Fibroblast of lung (primary cell): ENCODE results near the gene FRMD4A. TPM values are rescaled to one million over a fixed set of nuclear protein-coding genes. Genes with fewer than 3 reads are reported as not detected.

Source experiments
- DNase-seq, 2 donors: peaks; one replicate each; pipeline versions ENCODE4 v3.0.0 to v3.0.0-alpha.2; 2010; ENCODE audit warnings: low read depth in 2 of 2
- H2AFZ ChIP-seq: 2 replicates; pipeline ENCODE4 v1.5.1; 2012; ENCODE audit warnings: low read length, control low read depth, inconsistent platforms
- H3K27ac ChIP-seq: 2 replicates; pipeline ENCODE4 v1.5.1; 2011; ENCODE audit warnings: low read length, control low read depth; ENCODE audit not compliant: insufficient read depth
- H3K27me3 ChIP-seq: 2 replicates; pipeline ENCODE4 v1.5.1; 2011; ENCODE audit warnings: mild to moderate bottlenecking, low read length; ENCODE audit not compliant: control insufficient read depth, insufficient read depth
- H3K36me3 ChIP-seq: 2 replicates; pipeline ENCODE4 v1.5.1; 2011; ENCODE audit warnings: low read length; ENCODE audit not compliant: control insufficient read depth, insufficient read depth
- H3K4me1 ChIP-seq: 2 replicates; pipeline ENCODE4 v1.5.1; 2011; ENCODE audit warnings: low read length; ENCODE audit not compliant: control insufficient read depth, insufficient read depth; ENCODE audit errors: extremely low read depth
- H3K4me2 ChIP-seq: 2 replicates; pipeline ENCODE4 v1.5.1; 2011; ENCODE audit warnings: low read length, control low read depth; ENCODE audit not compliant: insufficient read depth; ENCODE audit errors: extremely low read depth
- H3K4me3 ChIP-seq, 4 experiments: fragments of 200-600 bp in 1 of 4; sonication (generic) in 1 of 4; replicated peaks in 1 of 4; 2 replicates each; pipeline ENCODE4 v1.5.1; 2011 to 2016; ENCODE audit warnings: low read length in 4 of 4, low read depth in 3 of 4, mild to moderate bottlenecking in 3 of 4, control low read depth in 2 of 4, inconsistent platforms in 1 of 4, mixed read lengths in 1 of 4; ENCODE audit not compliant: insufficient read depth in 1 of 4; ENCODE audit errors: control extremely low read depth in 1 of 4
- H3K79me2 ChIP-seq: 2 replicates; pipeline ENCODE4 v1.5.1; 2012; ENCODE audit warnings: mild to moderate bottlenecking, low read length, inconsistent platforms; ENCODE audit not compliant: control insufficient read depth, insufficient read depth
- H3K9ac ChIP-seq: 2 replicates; pipeline ENCODE4 v1.5.1; 2011; ENCODE audit warnings: mild to moderate bottlenecking, low read length, control low read depth; ENCODE audit not compliant: insufficient read depth
- H3K9me3 ChIP-seq: 2 replicates; pipeline ENCODE4 v1.5.1; 2012; ENCODE audit warnings: low read depth, low read length; ENCODE audit not compliant: control insufficient read depth, insufficient read depth
- H4K20me1 ChIP-seq: 2 replicates; pipeline ENCODE4 v1.5.1; 2011; ENCODE audit warnings: low read length; ENCODE audit not compliant: control insufficient read depth, insufficient read depth; ENCODE audit errors: extremely low read depth
- EZH2 ChIP-seq: IDR thresholded peaks from 2 replicates; pipeline ENCODE4 v1.5.1; 2012; ENCODE audit warnings: low read length, control low read depth, mild to moderate bottlenecking; ENCODE audit errors: missing control alignments
- polyA plus RNA-seq, 2 donors: library from polyadenylated mRNA; depleted of rRNA in 1 of 2; stranded (reverse) in 1 of 2; unstranded in 1 of 2; fragments of >200 nt; gene quantifications; 2 replicates each; pipeline ENCODE4 v1.2.1, GENCODE V29; 2011 to 2012; ENCODE audit warnings: missing spikeins in 1 of 2
- total RNA-seq: library from RNA; depleted of rRNA; stranded (reverse); fragments of >200 nt; gene quantifications from 2 replicates; pipeline ENCODE4 v1.2.1, GENCODE V29; 2014
- TF ChIP-seq, protein P1 (sequence below), 2 donors: IDR thresholded peaks in 1 of 2; conservative IDR thresholded peaks in 1 of 2; 1 replicate in 1 of 2; 2 replicates in 1 of 2; pipeline ENCODE4 v1.5.1; 2011 to 2012; ENCODE audit warnings: low read length in 2 of 2, control low read depth in 1 of 2, inconsistent platforms in 1 of 2, low read depth in 1 of 2, mild to moderate bottlenecking in 1 of 2

The FRMD4A gene
- total and polyA plus RNA-seq, 2 donors (not counting 1 experiment from before 2014, with no cell fraction given): 26.9 to 63.6 TPM

DNA sequence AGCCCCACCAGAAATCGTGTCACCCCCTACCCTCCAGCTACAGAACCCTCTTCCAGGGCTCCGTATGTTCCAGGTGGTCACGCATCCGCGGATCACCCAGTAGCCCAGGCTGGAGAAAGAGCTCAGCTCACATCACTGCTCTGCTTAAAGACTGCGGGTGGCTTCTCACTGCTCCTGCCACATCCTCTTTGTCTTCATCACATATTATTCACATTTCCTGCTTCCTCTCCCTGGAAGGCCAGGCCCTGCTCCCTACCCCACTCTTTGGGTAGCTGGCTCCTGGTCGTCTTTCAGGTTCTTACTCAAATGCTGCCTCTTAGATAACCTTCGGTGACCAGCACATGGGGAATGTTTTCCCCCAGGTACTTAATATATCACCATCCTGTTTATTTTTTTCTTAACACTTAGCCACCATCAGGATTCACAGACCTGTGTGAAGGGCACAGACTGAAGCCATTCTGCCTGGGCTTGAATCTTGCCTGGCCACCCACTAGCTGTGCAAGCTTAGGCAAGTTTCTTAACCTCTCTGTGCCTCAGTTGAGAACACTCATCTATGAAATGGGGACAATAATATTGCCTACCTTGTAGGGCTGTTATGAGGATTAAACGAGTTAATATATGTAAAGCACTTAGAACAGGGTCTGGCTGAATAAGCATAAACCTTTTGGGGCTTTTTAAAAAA is 436.2 kb downstream of the FRMD4A start:
- Histone ChIP-seq H3K4me3 (no peak overlapping the region), H3K9me3 (no peaks in the 10 kb centered on the region), H3K27ac (no peak overlapping the region), H2AFZ (no peak overlapping the region), H3K4me2 (no peak overlapping the region), H3K9ac (no peak overlapping the region), H4K20me1 (no peaks in the 10 kb centered on the region), H3K27me3 (no peaks in the 10 kb centered on the region), H3K4me1 (peaks cover 5% of the 10 kb centered on the region), H3K79me2 (peaks cover 19% of the 10 kb centered on the region), H3K36me3 (no peaks in the 10 kb centered on the region)
- TF ChIP-seq, protein P1, sequence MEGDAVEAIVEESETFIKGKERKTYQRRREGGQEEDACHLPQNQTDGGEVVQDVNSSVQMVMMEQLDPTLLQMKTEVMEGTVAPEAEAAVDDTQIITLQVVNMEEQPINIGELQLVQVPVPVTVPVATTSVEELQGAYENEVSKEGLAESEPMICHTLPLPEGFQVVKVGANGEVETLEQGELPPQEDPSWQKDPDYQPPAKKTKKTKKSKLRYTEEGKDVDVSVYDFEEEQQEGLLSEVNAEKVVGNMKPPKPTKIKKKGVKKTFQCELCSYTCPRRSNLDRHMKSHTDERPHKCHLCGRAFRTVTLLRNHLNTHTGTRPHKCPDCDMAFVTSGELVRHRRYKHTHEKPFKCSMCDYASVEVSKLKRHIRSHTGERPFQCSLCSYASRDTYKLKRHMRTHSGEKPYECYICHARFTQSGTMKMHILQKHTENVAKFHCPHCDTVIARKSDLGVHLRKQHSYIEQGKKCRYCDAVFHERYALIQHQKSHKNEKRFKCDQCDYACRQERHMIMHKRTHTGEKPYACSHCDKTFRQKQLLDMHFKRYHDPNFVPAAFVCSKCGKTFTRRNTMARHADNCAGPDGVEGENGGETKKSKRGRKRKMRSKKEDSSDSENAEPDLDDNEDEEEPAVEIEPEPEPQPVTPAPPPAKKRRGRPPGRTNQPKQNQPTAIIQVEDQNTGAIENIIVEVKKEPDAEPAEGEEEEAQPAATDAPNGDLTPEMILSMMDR (conservative IDR thresholded peaks at IDR 0.05 in 1 of 2, IDR thresholded peaks at IDR 0.05 in 1 of 2; ENCODE audit: low read depth in 1 of 2, low read length in 2 of 2): no peak
- no peak for TF ChIP-seq EZH2
- DNase-seq: peak in 1 of 2 donors; percentile 42

DNA sequence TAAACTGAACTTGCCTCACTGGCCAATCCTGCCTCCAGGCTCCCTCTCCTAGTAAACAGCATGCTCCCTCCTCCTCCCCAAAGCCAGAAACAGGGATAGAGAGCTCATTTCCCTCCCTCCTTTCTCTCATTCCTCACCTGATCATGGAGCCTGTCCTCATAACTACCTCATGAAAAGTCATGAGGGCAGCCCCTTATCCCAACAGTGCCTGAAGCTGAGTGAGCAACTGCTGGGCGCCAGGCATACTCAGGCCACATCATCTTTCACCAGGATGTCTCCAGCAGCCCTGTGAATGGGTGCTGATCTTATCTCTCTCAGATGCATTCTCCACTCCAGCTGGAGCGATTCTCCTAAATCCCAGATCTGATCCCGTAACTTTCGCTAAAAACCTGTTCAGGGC is 436.8 kb downstream of the FRMD4A start:
- peak in 1 of 2 donors; percentile 73 for DNase-seq
- H2AFZ ChIP-seq: no peak overlapping the region
- H3K4me1 ChIP-seq: peaks cover 5% of the 10 kb centered on the region
- H3K4me3 ChIP-seq: no peak overlapping the region
- no peak overlapping the region for H3K9ac ChIP-seq
- no peak overlapping the region for H3K4me2 ChIP-seq
- H3K27ac ChIP-seq: no peak overlapping the region
- no peaks in the 10 kb centered on the region for H3K9me3 ChIP-seq
- H3K36me3 ChIP-seq: no peaks in the 10 kb centered on the region
- TF ChIP-seq EZH2: no peak
- TF ChIP-seq, protein P1 (conservative IDR thresholded peaks at IDR 0.05 in 1 of 2, IDR thresholded peaks at IDR 0.05 in 1 of 2; ENCODE audit: low read depth in 1 of 2, low read length in 2 of 2): no peak
- H4K20me1 ChIP-seq: no peaks in the 10 kb centered on the region
- peaks cover 24% of the 10 kb centered on the region for H3K79me2 ChIP-seq
- no peaks in the 10 kb centered on the region for H3K27me3 ChIP-seq

DNA sequence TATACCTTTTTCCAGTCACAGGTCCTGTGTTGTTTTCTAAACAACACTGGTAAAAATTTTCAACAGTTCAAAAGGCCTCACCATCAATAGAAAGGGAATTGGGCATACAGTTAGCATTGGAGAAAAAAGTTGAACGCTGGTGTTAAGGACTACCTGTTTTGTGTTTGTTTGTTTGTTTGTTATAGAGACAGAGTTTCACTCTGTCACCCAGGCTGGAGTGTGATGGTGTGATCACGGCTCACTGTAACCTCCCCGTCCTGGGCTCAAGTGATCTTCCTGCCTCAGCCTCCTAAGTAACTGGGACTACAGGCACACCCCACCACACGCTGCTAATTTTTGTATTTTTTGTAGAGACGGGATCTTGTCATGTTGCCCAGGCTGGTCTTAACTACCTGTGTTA is 437.9 kb downstream of the FRMD4A start:
- no peak overlapping the region for H3K27ac ChIP-seq
- H2AFZ ChIP-seq: no peak overlapping the region
- H3K4me1 ChIP-seq: peaks cover 5% of the 10 kb centered on the region
- TF ChIP-seq EZH2: no peak
- TF ChIP-seq, protein P1 (conservative IDR thresholded peaks at IDR 0.05 in 1 of 2, IDR thresholded peaks at IDR 0.05 in 1 of 2; ENCODE audit: low read depth in 1 of 2, low read length in 2 of 2): no peak
- H4K20me1 ChIP-seq: no peaks in the 10 kb centered on the region
- no peaks in the 10 kb centered on the region for H3K27me3 ChIP-seq
- no peaks in the 10 kb centered on the region for H3K36me3 ChIP-seq
- no peak overlapping the region for H3K4me3 ChIP-seq
- no peak overlapping the region for H3K9ac ChIP-seq
- H3K79me2 ChIP-seq: peaks cover 33% of the 10 kb centered on the region
- DNase-seq: no peak
- H3K9me3 ChIP-seq: no peaks in the 10 kb centered on the region
- no peak overlapping the region for H3K4me2 ChIP-seq
